ENCODE results near the gene INTS11.
A peak's percentile ranks its signal among the peaks of the same experiment; 100 is the strongest.

Gene INTS11

GRCh38 chr1:1290238-1290731 is 34.2 kb downstream of the INTS11 start:
- TF ChIP-seq, protein P1, sequence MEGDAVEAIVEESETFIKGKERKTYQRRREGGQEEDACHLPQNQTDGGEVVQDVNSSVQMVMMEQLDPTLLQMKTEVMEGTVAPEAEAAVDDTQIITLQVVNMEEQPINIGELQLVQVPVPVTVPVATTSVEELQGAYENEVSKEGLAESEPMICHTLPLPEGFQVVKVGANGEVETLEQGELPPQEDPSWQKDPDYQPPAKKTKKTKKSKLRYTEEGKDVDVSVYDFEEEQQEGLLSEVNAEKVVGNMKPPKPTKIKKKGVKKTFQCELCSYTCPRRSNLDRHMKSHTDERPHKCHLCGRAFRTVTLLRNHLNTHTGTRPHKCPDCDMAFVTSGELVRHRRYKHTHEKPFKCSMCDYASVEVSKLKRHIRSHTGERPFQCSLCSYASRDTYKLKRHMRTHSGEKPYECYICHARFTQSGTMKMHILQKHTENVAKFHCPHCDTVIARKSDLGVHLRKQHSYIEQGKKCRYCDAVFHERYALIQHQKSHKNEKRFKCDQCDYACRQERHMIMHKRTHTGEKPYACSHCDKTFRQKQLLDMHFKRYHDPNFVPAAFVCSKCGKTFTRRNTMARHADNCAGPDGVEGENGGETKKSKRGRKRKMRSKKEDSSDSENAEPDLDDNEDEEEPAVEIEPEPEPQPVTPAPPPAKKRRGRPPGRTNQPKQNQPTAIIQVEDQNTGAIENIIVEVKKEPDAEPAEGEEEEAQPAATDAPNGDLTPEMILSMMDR (IDR thresholded peaks at IDR 0.05; ENCODE audit: borderline replicate concordance, insufficient read depth, low read depth, low read length) = peak; percentile 55
- H3K4me3 ChIP-seq (ENCODE audit: low read depth, low read length) = no peak overlapping the region

- TF ChIP-seq, protein P1 (IDR thresholded peaks at IDR 0.05; ENCODE audit: borderline replicate concordance, insufficient read depth, low read depth, low read length) = no peak
- no peak overlapping the region for H3K4me3 ChIP-seq (ENCODE audit: low read depth, low read length)
These were observed 37.0 kb downstream of the INTS11 start for GRCh38 chr1:1287288-1288110.

GRCh38 chr1:1286313-1287261 is 37.9 kb downstream of the INTS11 start:
- TF ChIP-seq, protein P1 (IDR thresholded peaks at IDR 0.05; ENCODE audit: borderline replicate concordance, insufficient read depth, low read depth, low read length) = no peak
- no peak overlapping the region for H3K4me3 ChIP-seq (ENCODE audit: low read depth, low read length)

- TF ChIP-seq, protein P1 (IDR thresholded peaks at IDR 0.05; ENCODE audit: borderline replicate concordance, insufficient read depth, low read depth, low read length) = no peak
- H3K4me3 ChIP-seq (ENCODE audit: low read depth, low read length) = no peak overlapping the region
These were observed 38.7 kb downstream of the INTS11 start for GRCh38 chr1:1285611-1286311.

DNA sequence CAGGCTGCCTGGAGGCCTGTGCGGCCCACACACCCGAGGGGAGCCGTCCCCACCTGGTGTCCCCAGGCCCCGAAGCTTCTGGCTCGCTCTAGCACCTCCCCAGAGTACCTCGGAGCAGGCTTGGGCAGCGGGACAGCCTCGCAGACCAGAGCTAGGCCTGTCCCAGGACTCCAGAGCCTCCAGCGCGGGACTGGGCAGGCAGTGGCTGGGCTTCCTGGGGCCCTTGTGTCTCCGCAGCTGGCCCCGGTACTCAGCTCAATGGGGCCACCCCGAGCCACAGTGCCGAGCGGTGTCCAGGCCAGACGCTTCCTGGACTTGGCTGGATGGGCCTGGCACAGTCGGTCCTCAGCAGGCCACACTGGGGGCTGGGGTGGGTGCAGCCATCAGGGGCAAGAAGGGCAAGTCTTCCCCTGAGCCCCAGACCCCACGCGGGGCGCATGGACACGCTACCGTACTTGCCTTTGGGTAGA is 39.3 kb downstream of the INTS11 start:
- TF ChIP-seq, protein P1 (IDR thresholded peaks at IDR 0.05; ENCODE audit: borderline replicate concordance, insufficient read depth, low read depth, low read length) = no peak
- H3K4me3 ChIP-seq (ENCODE audit: low read depth, low read length) = no peak overlapping the region

GRCh38 chr1:1284221-1285101 is 40.0 kb downstream of the INTS11 start:
- no peak overlapping the region for H3K4me3 ChIP-seq (ENCODE audit: low read depth, low read length)
- TF ChIP-seq, protein P1 (IDR thresholded peaks at IDR 0.05; ENCODE audit: borderline replicate concordance, insufficient read depth, low read depth, low read length) = no peak

Data from GM12875 (cell line).